ENCODE results near the gene COPZ2.
"Not testable (repeated sequence)": the region's sequence is repeated elsewhere in the genome, so short reads cannot be mapped to it uniquely, and the experiment has no call there.

Gene COPZ2

DNA sequence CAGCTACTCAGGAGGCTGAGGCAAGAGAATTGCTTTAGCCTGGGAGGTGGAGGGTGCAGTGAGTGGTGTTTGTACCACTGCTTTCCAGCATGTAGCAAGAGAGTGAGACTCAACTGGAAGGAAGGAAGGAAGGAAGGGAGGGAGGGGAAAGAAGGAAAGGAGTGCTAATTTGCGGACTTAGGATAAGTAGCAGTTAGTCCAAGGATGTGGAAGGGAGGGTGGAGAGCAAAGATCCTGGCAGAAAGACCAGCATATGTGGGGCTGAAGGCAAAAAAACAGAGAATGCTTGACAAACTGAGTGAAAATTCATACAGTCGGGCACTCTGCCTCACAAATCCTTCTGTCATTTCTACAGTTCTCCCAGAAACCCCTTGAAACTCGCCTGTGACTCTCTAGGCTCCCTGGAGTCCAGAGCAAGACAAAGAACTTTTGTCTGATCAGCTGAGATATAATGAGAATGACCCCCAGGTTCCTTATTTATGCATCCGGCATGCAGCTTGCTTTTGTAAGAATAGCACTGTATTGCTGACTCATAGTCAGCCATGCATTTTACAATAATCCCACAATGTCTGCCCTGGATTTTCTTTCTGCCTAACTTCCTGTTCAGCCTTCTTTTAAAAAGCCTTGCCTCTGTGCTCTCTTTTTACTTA, 35.2 kb downstream of the COPZ2 start:
- H3K27me3 ChIP-seq (ENCODE audit: insufficient read depth, low read length, poor library complexity, severe bottlenecking): no peaks in the 10 kb centered on the region
- peak overlapping the region; percentile 25 for H3K9ac ChIP-seq (ENCODE audit: low read depth, low read length, poor library complexity, severe bottlenecking)
- H3K4me1 ChIP-seq (ENCODE audit: insufficient read depth, low read length, poor library complexity, severe bottlenecking): peaks cover 32% of the 10 kb centered on the region
- H3K9me3 ChIP-seq (ENCODE audit: insufficient read depth, low read depth, low read length): no peaks in the 10 kb centered on the region
- H3K4me3 ChIP-seq (ENCODE audit: low read length, poor library complexity, severe bottlenecking): no peak overlapping the region
- H3K79me2 ChIP-seq (ENCODE audit: insufficient read depth, low read length): no peaks in the 10 kb centered on the region
- H4K20me1 ChIP-seq (ENCODE audit: insufficient read depth, low read length, poor library complexity, severe bottlenecking): no peaks in the 10 kb centered on the region
- peak overlapping the region; percentile 33 for H3K4me2 ChIP-seq (ENCODE audit: low read depth, low read length, poor library complexity, severe bottlenecking)
- TF ChIP-seq EZH2phosphoT487 (IDR thresholded peaks at IDR 0.05; ENCODE audit: borderline replicate concordance): no peak
- TF ChIP-seq, protein P1, sequence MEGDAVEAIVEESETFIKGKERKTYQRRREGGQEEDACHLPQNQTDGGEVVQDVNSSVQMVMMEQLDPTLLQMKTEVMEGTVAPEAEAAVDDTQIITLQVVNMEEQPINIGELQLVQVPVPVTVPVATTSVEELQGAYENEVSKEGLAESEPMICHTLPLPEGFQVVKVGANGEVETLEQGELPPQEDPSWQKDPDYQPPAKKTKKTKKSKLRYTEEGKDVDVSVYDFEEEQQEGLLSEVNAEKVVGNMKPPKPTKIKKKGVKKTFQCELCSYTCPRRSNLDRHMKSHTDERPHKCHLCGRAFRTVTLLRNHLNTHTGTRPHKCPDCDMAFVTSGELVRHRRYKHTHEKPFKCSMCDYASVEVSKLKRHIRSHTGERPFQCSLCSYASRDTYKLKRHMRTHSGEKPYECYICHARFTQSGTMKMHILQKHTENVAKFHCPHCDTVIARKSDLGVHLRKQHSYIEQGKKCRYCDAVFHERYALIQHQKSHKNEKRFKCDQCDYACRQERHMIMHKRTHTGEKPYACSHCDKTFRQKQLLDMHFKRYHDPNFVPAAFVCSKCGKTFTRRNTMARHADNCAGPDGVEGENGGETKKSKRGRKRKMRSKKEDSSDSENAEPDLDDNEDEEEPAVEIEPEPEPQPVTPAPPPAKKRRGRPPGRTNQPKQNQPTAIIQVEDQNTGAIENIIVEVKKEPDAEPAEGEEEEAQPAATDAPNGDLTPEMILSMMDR (conservative IDR thresholded peaks at IDR 0.05; ENCODE audit: low read length): no peak
- H3F3A ChIP-seq (ENCODE audit: low read depth): no peaks in the 10 kb centered on the region
- no peaks in the 10 kb centered on the region for H3K9me2 ChIP-seq (replicated peaks; ENCODE audit: low read depth, low read length)
- peak overlapping the region; percentile 83 for H2AFZ ChIP-seq (ENCODE audit: low read length)
- H3K36me3 ChIP-seq (ENCODE audit: insufficient read depth, low read length): no peaks in the 10 kb centered on the region

DNA sequence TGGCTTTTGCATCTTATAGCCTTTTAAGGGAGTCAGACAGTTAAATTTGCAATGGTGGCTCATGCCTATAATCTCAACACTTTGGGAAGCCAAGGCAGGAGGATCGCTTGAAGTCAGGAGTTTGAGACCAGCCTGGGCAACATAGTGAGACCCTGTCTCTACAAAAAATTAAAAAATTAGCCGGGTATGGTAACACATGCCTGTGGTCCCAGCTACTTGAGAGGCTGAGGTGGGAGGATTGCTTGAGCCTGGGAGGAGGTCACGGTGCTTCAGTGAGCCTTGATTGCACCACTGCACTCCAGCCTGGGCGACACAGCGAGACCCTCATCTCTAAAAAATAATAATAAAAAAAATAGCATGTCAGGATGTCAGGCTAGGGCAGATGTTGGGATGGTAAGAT, 35.9 kb downstream of the COPZ2 start:
- not testable (repeated sequence) for H4K20me1 ChIP-seq (ENCODE audit: insufficient read depth, low read length, poor library complexity, severe bottlenecking); H3K36me3 ChIP-seq (ENCODE audit: insufficient read depth, low read length); H3K9me2 ChIP-seq (replicated peaks; ENCODE audit: low read depth, low read length); H3K4me2 ChIP-seq (ENCODE audit: low read depth, low read length, poor library complexity, severe bottlenecking); H3K79me2 ChIP-seq (ENCODE audit: insufficient read depth, low read length); H3K9me3 ChIP-seq (ENCODE audit: insufficient read depth, low read depth, low read length); H3K4me3 ChIP-seq (ENCODE audit: low read length, poor library complexity, severe bottlenecking); H3F3A ChIP-seq (ENCODE audit: low read depth); H3K9ac ChIP-seq (ENCODE audit: low read depth, low read length, poor library complexity, severe bottlenecking); H3K27me3 ChIP-seq (ENCODE audit: insufficient read depth, low read length, poor library complexity, severe bottlenecking); H2AFZ ChIP-seq (ENCODE audit: low read length)
- H3K4me1 ChIP-seq (ENCODE audit: insufficient read depth, low read length, poor library complexity, severe bottlenecking): peaks cover 32% of the 10 kb centered on the region

DNA sequence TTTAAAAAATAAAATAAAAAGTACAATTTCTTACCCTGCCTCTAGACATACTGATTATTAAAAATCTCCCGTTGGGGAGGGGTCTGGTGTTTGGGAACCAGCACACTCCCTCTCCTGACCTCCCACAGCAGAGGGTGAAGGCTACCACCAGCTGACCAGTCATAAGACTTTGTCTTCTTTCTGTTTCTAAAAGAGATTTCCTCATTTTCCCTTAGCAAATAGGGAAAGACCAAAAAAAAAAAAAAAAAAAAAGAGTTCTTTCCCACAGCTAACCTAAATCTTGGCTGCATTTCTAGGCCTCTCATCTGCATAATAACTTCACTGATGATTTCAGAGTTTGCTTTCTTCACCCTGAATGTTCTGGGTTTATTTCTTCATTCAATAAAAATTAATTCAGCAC, 36.4 kb downstream of the COPZ2 start:
- Histone ChIP-seq H3K4me3 (ENCODE audit: low read length, poor library complexity, severe bottlenecking) (no peak overlapping the region), H3F3A (ENCODE audit: low read depth) (no peaks in the 10 kb centered on the region), H3K9ac (ENCODE audit: low read depth, low read length, poor library complexity, severe bottlenecking) (no peak overlapping the region), H3K4me2 (ENCODE audit: low read depth, low read length, poor library complexity, severe bottlenecking) (no peak overlapping the region), H3K9me2 (replicated peaks; ENCODE audit: low read depth, low read length) (no peaks in the 10 kb centered on the region), H3K36me3 (ENCODE audit: insufficient read depth, low read length) (no peaks in the 10 kb centered on the region), H3K27me3 (ENCODE audit: insufficient read depth, low read length, poor library complexity, severe bottlenecking) (no peaks in the 10 kb centered on the region), H2AFZ (ENCODE audit: low read length) (no peak overlapping the region), H3K9me3 (ENCODE audit: insufficient read depth, low read depth, low read length) (no peaks in the 10 kb centered on the region), H4K20me1 (ENCODE audit: insufficient read depth, low read length, poor library complexity, severe bottlenecking) (no peaks in the 10 kb centered on the region), H3K4me1 (ENCODE audit: insufficient read depth, low read length, poor library complexity, severe bottlenecking) (peaks cover 32% of the 10 kb centered on the region), H3K79me2 (ENCODE audit: insufficient read depth, low read length) (no peaks in the 10 kb centered on the region)
- no peak for TF ChIP-seq EZH2phosphoT487 (IDR thresholded peaks at IDR 0.05; ENCODE audit: borderline replicate concordance)
- TF ChIP-seq, protein P1 (conservative IDR thresholded peaks at IDR 0.05; ENCODE audit: low read length): no peak

DNA sequence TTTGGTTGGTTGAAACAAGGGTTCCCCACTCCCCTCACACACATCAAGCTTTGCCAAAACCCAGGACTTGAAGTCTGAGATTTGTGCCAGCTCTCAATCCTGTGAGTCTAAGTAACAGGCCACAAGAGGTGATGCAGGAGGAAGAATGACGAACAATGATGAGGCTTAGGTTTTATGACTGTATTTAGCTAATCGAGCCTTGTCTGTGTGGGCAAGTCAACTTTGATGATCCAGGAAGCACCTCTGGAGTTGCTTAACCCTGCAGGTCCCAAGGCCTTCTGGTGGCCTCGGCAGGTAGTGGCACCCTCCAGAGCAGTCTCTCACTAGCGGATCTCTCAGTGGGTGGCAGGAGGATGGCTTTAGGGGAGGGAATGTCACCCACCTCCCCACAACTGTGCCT, 38.0 kb downstream of the COPZ2 start:
- Histone ChIP-seq H3K4me1 (ENCODE audit: insufficient read depth, low read length, poor library complexity, severe bottlenecking) (peaks cover 24% of the 10 kb centered on the region), H3K9me3 (ENCODE audit: insufficient read depth, low read depth, low read length) (no peaks in the 10 kb centered on the region), H3K9me2 (replicated peaks; ENCODE audit: low read depth, low read length) (no peaks in the 10 kb centered on the region), H4K20me1 (ENCODE audit: insufficient read depth, low read length, poor library complexity, severe bottlenecking) (no peaks in the 10 kb centered on the region), H2AFZ (ENCODE audit: low read length) (peak overlapping the region; percentile 4; the same call in 1 of the 2 replicates), H3F3A (ENCODE audit: low read depth) (no peaks in the 10 kb centered on the region), H3K4me3 (ENCODE audit: low read length, poor library complexity, severe bottlenecking) (no peak overlapping the region), H3K79me2 (ENCODE audit: insufficient read depth, low read length) (no peaks in the 10 kb centered on the region), H3K36me3 (ENCODE audit: insufficient read depth, low read length) (no peaks in the 10 kb centered on the region), H3K4me2 (ENCODE audit: low read depth, low read length, poor library complexity, severe bottlenecking) (no peak overlapping the region), H3K27me3 (ENCODE audit: insufficient read depth, low read length, poor library complexity, severe bottlenecking) (no peaks in the 10 kb centered on the region), H3K9ac (ENCODE audit: low read depth, low read length, poor library complexity, severe bottlenecking) (no peak overlapping the region)
- TF ChIP-seq EZH2phosphoT487 (IDR thresholded peaks at IDR 0.05; ENCODE audit: borderline replicate concordance): no peak
- TF ChIP-seq, protein P1 (conservative IDR thresholded peaks at IDR 0.05; ENCODE audit: low read length): no peak; the same call in 1 of the 2 replicates

Data from Loucy (cell line).